Stomach (tissue), 9 donors: ENCODE results near the gene CHD1. TPM values are rescaled to one million over a fixed set of nuclear protein-coding genes. Genes with fewer than 3 reads are reported as not detected.

Experiments used
- DNase-seq, 2 donors: peaks; one replicate each; pipeline versions ENCODE4 v3.0.0 to v3.0.0-alpha.2; 2013 to 2019
- H3K27ac ChIP-seq, 5 donors: fragments of 200-600 bp in 4 of 5; sonication (generic) in 4 of 5; one replicate each; pipeline ENCODE4 v1.5.1; 2013 to 2019; ENCODE audit warnings: mild to moderate bottlenecking in 1 of 5, moderate library complexity in 1 of 5
- H3K27me3 ChIP-seq, 3 donors: fragments of 200-600 bp; sonication (generic); one replicate each; pipeline ENCODE4 v1.5.1; 2017 to 2019; ENCODE audit warnings: mixed run types in 1 of 3
- H3K36me3 ChIP-seq, 4 donors: fragments of 200-600 bp; sonication (generic); 1 replicate in 3 of 4; 2 replicates in 1 of 4; pipeline ENCODE4 v1.5.1; 2016 to 2019
- H3K4me1 ChIP-seq, 4 donors: fragments of 200-600 bp; sonication (generic); one replicate each; pipeline ENCODE4 v1.5.1; 2016 to 2019
- H3K4me3 ChIP-seq, 4 donors: fragments of 200-600 bp; sonication (generic) in 3 of 4; one replicate each; pipeline ENCODE4 v1.5.1; 2016 to 2019; ENCODE audit warnings: mild to moderate bottlenecking in 1 of 4
- H3K9me3 ChIP-seq, 4 donors: fragments of 200-600 bp; sonication (generic); one replicate each; pipeline ENCODE4 v1.5.1; 2016 to 2019
- CTCF ChIP-seq, 7 experiments: fragments of 450-650 bp in 4 of 7; fragments of 200-600 bp in 3 of 7; sonication (generic) in 3 of 7; IDR thresholded peaks; one replicate each; pipeline ENCODE4 v1.5.1; 2016 to 2019; ENCODE audit warnings: antibody characterized with exemption in 7 of 7, control low read depth in 2 of 7, mild to moderate bottlenecking in 1 of 7
- EP300 ChIP-seq: sonication (generic); formaldehyde crosslinking; IDR thresholded peaks from one replicate; pipeline ENCODE4 v1.6.1; 2017; ENCODE audit warnings: antibody characterized with exemption
- POLR2A ChIP-seq, 4 donors: fragments of 450-650 bp; IDR thresholded peaks; one replicate each; pipeline ENCODE4 v1.6.1; 2016; ENCODE audit warnings: antibody characterized with exemption in 4 of 4, control low read depth in 2 of 4, mild to moderate bottlenecking in 1 of 4, moderate library complexity in 1 of 4
- POLR2AphosphoS5 ChIP-seq, 3 donors: sonication (generic); formaldehyde crosslinking; IDR thresholded peaks; one replicate each; pipeline ENCODE4 v1.6.1; 2016; ENCODE audit warnings: antibody characterized with exemption in 3 of 3
- WGBS, 5 donors: extraction: QIAGEN DNeasy Blood & Tissue Kit in 3 of 5; methylation state at CpG; one replicate each; pipeline versions ENCODE4 v1.1.5 to v1.1.7; 2013 to 2018; 5-methylcytosine and 5-hydroxymethylcytosine counted together
- intact Hi-C: fragments of 100-400 bp; cut with DNase I; formaldehyde crosslinking; loops from one replicate; pipeline ENCODE4 v1.15.1; 2023; ENCODE audit warnings: low total_unique reads
- polyA plus RNA-seq, 3 donors: library from polyadenylated mRNA; stranded (reverse); fragments of 200-250 nt; gene quantifications; one replicate each; pipeline ENCODE4 v1.2.3, GENCODE V29; 2013
- total RNA-seq, 5 donors: library from RNA; depleted of rRNA; stranded (reverse); fragments of >200 nt; gene quantifications; one replicate each; pipeline versions ENCODE4 v1.1.0 to v1.2.3, GENCODE V29; 2014 to 2016
- donor health status: healthy with polysubstance abuse.
- donor health status: Bipolar disorder and iron deficiency.
- donor health status: healthy.

Gene CHD1
- total and polyA plus RNA-seq, 8 donors, result 8.0 to 119 (median 36.2) TPM

GRCh38 chr5:98902733-98903132 lies 26.1 kb downstream of the CHD1 start:
- no peak for DNase-seq
- intact Hi-C loops, result no loop called here
- TF ChIP-seq POLR2AphosphoS5 (IDR thresholded peaks at IDR 0.05), result no peak
- no peak for TF ChIP-seq EP300
- TF ChIP-seq CTCF (IDR thresholded peaks at IDR 0.05), result no peak
- TF ChIP-seq POLR2A (IDR thresholded peaks at IDR 0.05), result no peak
- H3K27me3 ChIP-seq, result no peaks in the 10 kb centered on the region
- H3K4me1 ChIP-seq, result peaks cover 0 to 16% (median 5%) of the 10 kb centered on the region in 4 donors
- no peak overlapping the region for H3K4me3 ChIP-seq
- WGBS, 5 donors, result 89 to 97% (median 95%) methylated on average over 1 of the region's 1 CpG
- H3K36me3 ChIP-seq, result peaks cover 25 to 72% (median 68%) of the 10 kb centered on the region in 4 donors
- no peak overlapping the region for H3K27ac ChIP-seq
- no peaks in the 10 kb centered on the region for H3K9me3 ChIP-seq

- H3K27ac ChIP-seq, result no peak overlapping the region
- no peak for DNase-seq
- H3K4me3 ChIP-seq, result no peak overlapping the region
- intact Hi-C loops, result no loop called here
- H3K27me3 ChIP-seq, result no peaks in the 10 kb centered on the region
- H3K9me3 ChIP-seq, result no peaks in the 10 kb centered on the region
- H3K36me3 ChIP-seq, result peaks cover 44 to 100% (median 97%) of the 10 kb centered on the region in 4 donors
- TF ChIP-seq EP300 (no peak), POLR2AphosphoS5 (IDR thresholded peaks at IDR 0.05) (no peak), CTCF (IDR thresholded peaks at IDR 0.05) (no peak), POLR2A (IDR thresholded peaks at IDR 0.05) (no peak)
- H3K4me1 ChIP-seq, result no peaks in the 10 kb centered on the region
Measured at GRCh38 chr5:98899456-98899855, 29.4 kb downstream of the CHD1 start.

GRCh38 chr5:98898743-98899142 lies 30.1 kb downstream of the CHD1 start:
- Histone ChIP-seq H3K4me1 (no peaks in the 10 kb centered on the region), H3K9me3 (no peaks in the 10 kb centered on the region), H3K27me3 (no peaks in the 10 kb centered on the region), H3K36me3 (peaks cover 44 to 100% (median 97%) of the 10 kb centered on the region in 4 donors), H3K4me3 (no peak overlapping the region), H3K27ac (no peak overlapping the region)
- no peak for DNase-seq
- intact Hi-C loops, result no loop called here
- TF ChIP-seq POLR2AphosphoS5 (IDR thresholded peaks at IDR 0.05), result no peak
- TF ChIP-seq CTCF (IDR thresholded peaks at IDR 0.05), result no peak
- TF ChIP-seq POLR2A (IDR thresholded peaks at IDR 0.05), result no peak
- no peak for TF ChIP-seq EP300

- Histone ChIP-seq H3K27ac (no peak overlapping the region), H3K27me3 (no peaks in the 10 kb centered on the region), H3K9me3 (no peaks in the 10 kb centered on the region), H3K36me3 (peaks cover 22 to 100% (median 96%) of the 10 kb centered on the region in 4 donors), H3K4me3 (no peak overlapping the region), H3K4me1 (no peaks in the 10 kb centered on the region)
- DNase-seq, result no peak
- intact Hi-C loops, result no loop called here
- WGBS, 5 donors, result 72 to 95% (median 86%) methylated on average over 1 of the region's 1 CpG
- TF ChIP-seq POLR2A (IDR thresholded peaks at IDR 0.05) (no peak), EP300 (no peak), POLR2AphosphoS5 (IDR thresholded peaks at IDR 0.05) (no peak), CTCF (IDR thresholded peaks at IDR 0.05) (no peak)
Measured at GRCh38 chr5:98891591-98891990, 37.2 kb downstream of the CHD1 start.
